NCI-H1436 treated with DMSO at 0.1 percent for 48 hours (cell line): ENCODE results near the gene RNF208.
"Not testable (repeated sequence)": the region's sequence is repeated elsewhere in the genome, so short reads cannot be mapped to it uniquely, and the experiment has no call there.

Experiments used
- DNase-seq: peaks from one replicate; lab custom pipeline; 2025; lab: John Stamatoyannopoulos, UW

RNF208 gene, protein sequence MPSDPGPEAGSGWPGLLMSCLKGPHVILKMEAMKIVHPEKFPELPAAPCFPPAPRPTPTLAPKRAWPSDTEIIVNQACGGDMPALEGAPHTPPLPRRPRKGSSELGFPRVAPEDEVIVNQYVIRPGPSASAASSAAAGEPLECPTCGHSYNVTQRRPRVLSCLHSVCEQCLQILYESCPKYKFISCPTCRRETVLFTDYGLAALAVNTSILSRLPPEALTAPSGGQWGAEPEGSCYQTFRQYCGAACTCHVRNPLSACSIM

DNA sequence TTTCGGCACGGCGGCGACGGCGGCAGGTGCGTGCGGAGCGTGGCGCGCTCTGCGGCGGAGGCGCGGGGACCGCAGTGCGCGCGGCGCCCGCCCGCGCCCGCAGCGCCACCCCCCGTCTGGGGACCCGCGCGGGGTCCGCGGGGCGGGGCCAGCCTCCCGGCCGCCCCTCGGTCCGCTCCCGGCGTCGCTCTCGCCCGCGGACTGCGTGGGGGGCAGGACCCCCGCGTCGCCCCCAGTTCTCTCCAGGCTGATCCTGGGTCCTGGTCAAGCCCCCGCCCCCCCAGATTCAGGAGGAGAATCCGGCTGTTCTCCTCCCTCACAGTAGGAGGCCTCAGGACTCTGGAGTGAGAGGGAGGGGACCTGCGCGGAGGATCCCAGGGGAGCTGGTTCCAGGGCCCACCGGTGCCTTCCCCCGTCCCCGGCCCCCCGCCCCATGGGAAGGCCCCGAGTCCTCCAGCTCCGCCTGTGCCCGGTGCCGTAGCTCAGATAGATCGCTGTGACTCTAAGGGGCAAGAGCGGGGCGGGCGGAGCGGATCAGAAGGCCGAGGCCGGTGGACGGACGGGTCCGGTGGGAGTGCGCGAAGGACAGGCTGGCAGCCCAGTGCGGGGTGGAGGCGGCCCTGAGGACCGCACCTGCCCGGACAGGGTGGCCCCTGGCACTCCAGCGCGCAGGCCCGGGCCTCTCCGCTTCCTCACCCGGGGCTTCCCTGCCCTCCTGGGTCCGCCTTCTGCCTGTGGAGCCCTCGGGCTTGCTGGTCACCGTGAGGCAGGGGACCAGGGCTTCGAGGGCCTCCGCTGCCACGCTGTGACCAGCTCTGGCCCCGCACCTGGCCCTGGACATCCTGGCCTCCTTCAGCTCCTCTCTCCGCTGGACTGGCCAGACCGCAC is at the start of gene RNF208:
Gene RNF208 (minus strand): TSS at position 51 of the 888 bp plus-strand sequence. CDS start 1,028 bp downstream, outside the sequence.
- DNase-seq = no peak

DNA sequence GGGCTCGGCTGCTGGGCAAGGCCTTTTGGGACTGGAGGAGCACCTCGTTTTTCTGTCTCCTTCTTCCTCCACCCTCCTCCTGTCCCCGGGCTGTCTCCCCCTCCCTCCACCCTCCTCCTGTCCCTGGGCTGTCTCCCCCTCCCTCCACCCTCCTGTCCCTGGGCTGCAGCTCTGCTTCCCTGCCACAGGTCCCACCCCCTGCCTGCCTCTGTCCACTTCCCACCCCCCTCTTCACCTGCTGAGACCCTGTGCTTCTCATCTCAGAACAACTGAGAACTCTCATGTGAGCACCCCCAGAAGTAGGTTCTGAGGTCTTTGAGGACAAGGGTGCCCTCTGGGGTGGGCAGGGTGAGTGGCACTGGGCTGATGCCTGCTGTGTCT is 49.6 kb upstream of the RNF208 start:
- no peak for DNase-seq

DNA sequence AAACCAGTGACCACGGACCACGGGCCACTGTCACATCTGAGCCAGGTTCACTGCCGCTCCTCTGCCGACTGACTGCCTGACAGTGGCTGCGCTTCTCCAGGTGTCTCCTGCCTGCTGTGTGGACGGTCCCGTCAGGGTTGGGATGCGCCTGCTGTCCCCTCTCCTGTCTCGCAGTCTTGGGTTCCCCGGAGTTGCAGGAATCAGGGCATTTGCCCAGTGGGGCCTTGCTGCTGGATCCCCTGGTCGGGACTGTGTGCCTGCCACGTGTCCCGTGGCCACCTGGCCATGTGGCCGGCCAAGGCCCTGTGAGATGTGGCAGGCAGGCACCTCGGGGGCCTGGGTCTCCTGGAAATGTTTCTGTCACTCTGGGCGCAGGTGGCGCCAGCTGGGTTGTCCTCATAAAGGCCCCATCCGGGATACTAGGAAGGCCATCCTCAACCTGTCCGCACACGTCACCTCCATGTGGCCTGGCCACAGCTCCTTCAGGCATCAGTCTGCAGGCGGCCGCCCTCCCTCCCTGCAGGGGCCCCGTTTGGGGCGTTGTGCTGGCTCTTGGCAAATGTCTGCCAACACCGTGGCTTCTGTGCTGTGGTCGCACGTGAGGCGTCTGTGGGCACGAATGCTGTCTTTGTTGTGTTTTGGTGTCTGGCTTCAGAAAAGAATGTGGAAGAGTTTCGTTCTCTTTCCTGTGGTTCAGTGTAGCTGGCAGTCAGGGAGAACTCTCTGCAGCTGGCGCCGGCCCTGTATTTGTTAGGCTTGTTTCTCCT is 49.1 kb upstream of the RNF208 start:
- no peak for DNase-seq

DNA sequence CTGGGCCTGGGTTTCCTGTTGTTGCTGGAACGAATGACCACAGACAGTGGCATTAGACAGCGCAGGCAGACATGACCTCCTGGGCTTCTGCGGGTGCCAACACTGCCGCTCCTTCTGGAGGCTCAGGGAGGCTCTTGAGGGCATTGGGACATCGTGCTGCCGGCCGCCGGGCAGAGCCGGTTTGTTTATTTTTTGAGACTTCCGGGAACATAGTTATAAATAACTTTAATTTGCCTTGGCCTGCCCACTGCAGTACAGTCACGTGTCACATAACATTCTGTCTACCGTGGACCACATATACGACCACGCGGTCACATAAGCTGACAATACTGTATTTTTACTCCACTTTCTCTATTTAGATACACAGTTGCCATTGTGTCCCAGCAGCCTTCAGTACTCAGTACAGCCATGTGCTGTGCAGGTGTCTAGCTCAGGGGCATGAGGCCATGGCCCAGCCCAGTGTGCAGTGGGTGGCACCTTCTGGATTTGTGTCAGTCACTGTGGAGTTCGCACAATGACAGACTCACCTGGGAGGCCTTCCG is 47.3 kb upstream of the RNF208 start:
- DNase-seq = no peak

DNA sequence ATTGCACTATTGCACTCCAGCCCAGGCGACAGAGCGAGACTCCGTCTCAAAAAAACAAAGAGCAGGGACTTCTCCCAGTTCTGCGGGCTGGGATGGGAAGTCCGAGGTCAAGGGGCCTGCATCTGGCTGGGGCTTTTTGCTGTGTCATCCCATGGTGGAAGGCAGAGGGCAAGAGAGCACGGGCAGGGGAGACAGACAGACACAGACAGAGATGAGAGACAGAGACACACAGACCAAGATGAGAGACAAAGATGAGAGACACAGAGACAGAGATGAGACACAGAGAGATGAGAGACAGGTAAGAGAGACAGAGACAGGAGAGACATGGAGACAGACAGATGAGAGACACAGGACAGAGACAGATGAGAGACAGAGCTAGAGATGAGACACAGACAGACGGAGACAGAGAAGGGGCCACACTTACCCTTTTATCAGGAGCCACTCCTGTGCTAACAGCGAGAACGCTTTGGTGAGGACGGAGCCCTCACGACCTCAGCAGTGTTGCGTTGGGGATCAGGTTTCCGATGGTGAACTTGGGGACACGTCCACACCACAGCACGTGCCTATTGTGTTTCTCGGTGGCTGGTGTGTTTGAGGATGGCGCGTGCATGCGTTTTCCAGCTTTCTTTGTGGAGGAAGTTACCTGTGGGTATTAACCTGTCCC is 46.6 kb upstream of the RNF208 start:
- no peak for DNase-seq

DNA sequence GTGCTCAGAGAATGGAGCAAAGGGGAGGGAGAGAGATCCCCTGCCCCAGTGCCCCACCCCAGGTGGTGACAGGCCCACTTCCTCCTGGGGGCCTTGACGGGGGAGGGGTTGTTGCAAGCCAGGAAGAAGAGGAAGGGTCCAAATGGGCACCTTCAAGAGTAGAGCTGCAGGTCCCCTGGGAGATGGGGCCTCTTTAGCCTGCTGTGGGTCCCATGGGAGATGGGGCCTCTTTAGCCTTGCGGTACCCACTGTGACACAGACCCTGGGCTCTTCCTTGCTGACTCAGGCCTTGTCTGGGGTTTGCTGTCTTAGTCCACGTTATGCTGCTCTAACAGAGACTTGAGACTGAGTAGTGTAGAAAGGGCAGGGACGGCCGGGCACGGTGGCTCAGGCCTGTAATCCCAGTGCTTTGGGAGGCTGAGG is 45.9 kb upstream of the RNF208 start:
- DNase-seq = no peak

DNA sequence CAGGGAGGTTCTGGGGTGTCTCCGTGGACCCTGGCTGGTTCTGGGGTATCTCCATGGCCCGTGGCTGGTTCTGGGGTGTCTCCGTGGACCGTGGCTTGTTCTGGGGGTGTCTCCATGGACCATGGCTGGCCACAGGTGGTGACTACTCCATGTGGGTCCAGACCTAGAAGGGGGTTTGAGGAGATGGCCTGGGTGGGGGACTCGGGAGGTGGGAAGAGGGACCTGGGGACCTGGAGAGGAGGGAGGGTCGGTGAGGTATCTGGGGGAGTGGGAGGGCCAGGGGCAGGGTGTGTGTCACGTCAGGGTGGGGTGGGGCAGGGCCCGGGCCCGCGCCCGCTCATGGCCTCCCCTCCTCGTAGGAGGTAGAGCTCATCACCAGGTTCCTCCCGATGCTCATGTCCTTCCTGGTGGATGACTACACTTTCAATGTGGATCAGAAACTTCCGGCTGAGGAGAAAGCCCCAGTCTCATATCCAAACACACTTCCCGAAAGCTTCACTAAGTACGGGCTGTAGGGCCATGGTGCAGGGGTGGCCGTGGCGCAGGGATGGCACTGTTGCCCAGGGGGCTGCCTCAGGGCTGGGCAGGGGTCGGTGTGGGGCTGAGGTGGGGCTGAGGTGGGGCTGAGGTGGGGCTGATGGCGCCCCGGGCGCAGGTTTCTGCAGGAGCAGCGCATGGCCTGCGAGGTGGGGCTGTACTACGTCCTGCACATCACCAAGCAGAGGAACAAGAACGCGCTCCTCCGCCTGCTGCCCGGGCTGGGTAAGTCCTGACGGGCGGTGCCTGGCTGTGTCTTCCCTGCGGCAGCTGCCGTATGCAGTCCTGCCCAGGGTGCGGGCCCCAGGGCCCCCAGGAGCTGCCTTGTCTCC is 44.8 kb upstream of the RNF208 start:
- DNase-seq = no peak

DNA sequence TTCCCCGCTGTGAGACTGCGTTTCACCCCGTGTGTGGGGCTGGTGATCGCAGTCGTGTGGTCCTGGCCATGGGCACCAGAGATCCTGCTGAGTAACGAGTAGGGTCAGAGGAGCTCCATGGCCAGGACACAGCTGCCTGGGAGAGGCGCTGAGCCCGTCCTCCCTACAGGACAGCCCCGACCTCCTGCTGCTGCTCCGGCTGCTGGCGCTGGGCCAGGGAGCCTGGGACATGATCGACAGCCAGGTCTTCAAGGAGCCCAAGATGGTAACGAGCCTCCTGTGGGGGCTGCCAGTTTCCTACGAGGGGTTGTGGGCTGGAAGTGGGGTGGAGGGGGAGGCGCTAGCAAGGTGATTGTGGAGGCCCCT is 44.1 kb upstream of the RNF208 start:
- DNase-seq = no peak

DNA sequence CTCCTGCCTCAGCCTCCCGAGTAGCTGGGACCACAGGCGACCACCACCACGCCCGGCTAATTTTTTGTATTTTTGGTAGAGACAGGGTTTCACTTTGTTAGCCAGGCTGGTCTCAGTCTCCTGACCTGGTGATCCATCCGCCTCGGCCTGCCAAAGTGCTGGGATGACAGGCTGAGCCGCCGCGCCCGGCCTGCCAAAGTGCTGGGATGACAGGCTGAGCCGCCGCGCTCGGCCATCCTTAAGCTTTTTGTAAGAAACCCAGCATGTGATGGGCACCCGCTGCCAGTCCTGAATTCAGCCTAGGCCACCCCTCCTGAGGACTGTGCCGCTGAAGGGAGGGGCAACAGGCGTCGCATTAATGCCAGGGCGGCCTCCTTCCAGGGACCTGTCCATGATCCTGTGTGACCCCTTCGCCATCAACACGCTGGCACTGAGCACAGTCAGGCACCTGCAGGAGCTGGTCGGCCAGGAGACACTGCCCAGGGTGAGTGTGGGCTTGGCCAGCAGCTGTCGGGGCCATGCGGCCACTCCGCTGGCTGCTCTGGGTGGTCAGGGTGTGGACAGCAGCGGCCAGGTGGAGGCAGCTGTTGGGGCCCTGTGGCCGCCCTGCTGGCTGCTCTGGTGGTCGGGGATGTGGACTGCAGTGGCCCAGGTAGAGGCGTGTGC is 43.6 kb upstream of the RNF208 start:
- no peak for DNase-seq

DNA sequence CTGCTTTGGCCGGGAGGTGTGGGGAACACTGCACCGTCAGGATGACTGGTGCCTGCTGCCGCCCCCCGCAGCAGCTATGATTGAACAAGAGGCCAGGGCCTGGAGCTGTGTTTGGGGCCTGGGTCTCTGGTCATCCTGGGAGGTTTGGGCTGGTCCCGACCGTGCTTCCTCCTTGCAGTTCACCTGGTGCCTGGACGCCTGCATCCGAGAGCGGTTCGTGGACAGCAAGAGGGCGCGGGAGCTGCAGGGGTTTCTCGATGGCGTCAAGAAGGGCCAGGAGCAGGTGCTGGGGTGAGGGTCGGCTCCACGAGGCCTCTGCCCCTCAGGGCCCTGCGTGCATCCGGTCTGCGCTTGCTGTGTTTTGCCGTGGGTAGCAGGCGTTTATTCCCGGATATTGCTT is 42.0 kb upstream of the RNF208 start:
- no peak for DNase-seq

DNA sequence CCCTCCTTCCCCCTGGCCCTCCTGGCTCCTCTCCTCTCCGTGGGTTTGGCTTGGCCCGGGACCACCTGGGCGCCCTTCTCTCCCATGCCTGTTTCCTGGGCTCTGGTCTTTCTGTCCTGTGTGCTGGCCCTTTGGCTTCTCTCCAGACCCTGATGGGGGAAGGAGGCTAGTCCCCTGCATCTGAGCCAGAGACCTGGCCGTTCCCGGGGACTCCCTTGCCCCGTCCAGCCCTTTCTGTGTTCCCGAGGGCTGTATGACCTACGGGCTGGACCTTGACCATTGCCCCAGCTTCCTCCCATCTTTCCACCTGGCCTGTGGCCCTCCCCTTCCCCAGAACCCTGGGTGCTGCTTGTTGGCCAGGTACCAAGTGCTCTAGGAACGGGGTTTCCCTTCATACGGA is 41.5 kb upstream of the RNF208 start:
- no peak for DNase-seq

DNA sequence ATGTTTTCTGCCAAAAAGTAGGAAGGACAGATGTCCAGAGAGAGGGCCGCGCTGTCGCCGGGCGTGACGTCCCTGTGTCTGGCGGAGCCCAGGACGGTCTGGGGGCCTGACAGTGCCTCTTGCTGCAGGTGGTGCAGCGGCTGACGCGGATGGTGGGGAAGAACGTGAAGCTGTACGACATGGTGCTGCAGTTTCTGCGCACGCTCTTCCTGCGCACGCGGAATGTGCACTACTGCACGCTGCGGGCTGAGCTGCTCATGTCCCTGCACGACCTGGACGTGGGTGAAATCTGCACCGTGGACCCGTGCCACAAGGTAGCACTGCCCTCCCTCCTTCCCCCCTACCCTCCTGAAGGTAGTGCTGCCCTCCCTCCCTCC is 40.9 kb upstream of the RNF208 start:
- no peak for DNase-seq

DNA sequence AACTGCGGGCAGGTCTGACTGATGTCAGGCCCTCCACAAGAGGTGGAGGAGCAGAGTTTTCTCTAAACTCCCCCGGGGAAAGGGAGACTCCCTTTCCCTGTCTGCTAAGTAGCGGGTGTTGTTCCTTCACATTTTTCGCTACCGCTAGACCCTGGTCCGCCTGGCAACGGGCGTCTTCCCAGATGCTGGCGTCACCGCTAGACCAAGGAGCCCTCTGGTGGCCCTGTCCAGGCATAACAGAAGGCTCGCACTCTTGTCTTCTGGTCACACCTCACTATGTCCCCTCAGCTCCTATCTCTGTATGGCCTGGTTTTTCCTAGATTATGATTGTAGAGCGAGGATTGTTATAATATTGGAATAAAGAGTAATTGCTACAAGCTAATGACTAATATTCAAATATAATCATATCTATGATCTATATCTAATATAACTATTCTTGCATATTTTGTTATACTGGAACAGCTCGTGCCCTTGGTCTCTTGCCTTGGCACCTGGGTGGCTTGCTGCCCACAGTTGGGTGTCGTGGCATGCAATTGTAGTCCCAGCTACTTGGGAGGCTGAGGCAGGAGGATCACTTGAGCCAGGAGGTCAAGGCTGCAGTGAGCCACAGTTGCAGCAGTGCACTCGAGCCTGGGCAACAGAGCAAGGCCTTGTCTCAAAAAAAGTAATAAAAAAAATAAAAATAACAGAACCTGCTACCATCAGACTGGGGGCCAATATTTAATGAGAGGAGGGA is 40.3 kb upstream of the RNF208 start:
- DNase-seq = not testable (repeated sequence)

DNA sequence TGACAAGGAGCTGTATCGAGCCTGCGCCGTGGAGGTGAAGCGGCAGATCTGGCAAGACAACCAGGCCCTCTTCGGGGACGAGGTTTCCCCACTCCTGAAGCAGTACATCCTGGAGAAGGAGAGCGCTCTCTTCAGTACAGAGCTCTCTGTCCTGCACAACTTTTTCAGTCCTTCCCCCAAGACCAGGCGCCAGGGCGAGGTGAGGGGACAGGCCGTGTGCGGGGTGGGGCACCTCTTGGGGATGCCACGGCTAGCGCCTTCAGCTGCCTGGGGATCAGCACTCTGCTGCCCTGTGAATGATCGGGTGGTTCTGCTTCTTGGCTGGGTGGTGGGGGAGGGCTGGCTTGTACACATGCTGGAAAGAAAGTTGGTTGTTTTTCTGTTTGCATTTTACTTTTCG is 34.8 kb upstream of the RNF208 start:
- no peak for DNase-seq

DNA sequence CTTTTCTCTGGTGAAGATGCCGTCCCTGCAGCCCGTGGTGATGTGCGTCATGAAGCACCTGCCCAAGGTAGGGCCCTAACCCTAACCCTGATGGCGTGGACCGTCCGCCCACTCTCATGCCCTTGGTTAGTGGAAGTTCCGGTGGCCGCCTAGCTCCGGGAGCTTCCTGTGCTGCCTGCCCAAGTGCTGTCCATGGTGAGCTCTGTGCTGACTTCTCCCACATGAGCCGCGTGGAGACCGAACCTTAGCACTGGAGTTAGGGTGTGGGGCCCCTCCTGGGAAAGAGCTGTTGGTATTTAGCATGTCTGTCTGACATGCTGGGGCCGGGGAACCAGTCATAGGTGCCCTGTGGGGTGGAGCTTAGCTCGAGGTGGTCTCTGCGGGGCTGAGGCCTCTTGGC is 34.3 kb upstream of the RNF208 start:
- no peak for DNase-seq

DNA sequence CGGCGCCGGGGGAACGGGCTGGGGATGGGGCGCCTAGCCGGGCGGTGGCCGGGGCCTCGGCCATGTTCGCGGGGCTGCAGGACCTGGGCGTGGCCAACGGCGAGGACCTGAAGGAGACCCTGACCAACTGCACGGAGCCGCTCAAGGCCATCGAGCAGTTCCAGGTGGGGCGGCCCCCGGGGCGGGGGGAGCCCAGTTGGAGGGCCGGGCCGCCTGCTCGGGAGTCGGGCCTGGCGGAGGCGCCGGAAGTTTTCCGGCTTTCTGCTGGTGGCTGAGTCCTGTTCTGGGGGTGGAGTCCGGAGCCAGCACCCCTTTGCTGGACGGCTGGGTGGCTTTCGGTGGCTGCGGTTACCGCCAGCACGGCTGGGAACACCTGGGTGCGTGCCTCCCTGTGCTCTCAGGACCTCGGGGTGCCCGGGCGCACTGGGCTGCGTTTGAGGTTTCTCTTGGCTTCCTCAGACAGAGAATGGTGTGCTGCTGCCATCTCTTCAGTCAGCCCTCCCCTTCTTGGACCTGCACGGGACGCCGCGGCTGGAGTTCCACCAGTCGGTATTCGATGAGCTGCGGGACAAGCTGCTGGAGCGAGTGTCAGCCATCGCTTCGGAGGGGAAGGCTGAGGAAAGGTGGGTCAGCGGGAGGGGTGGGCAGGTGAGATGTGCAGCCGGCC is 33.5 kb upstream of the RNF208 start:
- DNase-seq = no peak

DNA sequence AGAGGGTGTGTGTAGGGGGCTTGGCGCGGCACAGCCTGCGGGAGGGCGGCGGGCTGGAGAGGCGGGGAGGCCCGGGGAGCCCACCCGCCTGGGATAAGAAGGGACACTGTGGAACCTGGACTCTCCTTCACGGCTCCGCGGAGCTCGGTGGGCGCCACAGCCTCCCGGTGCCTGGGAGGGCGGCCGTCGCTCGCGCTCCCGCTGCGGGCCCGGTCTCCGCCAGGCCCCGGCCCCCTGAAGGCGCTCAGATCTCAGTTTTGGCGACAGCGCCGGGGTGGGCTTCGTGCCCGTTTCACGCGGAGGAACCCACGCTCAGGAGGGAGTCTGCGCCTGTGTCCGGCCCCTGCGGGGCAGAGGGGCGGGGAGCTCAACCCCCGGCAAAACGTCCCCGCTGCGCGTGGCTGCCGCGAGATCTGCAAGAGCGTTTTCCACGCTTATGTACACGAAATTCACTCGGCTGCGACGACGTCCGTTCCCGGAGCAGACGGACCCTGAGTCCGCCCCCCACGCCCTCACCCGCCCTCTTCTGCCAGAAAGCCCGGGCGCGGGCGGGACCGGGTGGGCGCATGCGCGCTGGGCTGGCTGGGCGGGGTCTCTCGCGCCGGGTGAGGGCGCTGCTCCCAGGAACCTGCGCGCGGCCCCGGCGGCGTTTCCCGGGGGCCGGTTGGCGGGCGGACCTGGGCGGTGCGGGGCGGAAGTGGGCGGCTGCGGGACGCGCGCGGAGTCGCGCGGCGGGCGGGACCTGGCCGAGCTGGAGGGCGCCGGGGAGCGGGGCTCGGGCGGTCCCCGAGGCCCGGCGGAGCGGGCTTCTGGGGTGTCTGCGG is 32.8 kb upstream of the RNF208 start, which contains the start of gene NELFB:
Gene NELFB (plus strand): TSS at position 704 of the 824 bp plus-strand sequence.
- peak; percentile 49 for DNase-seq
